CD4-positive, CD25-positive, alpha-beta regulatory T cell (primary cell): ENCODE data around the gene PPP3CA. TPM values are rescaled to one million over a fixed set of nuclear protein-coding genes. Genes with fewer than 3 reads are reported as not detected.

Experiments used
- ATAC-seq, 2 donors: fragments of 150-1000 bp; cut with Tn5 transposase; one replicate each; pipeline ENCODE4 v1.10.0; 2021; ENCODE audit warnings: low read depth in 2 of 2, moderate number of reproducible peaks in 2 of 2, moderate library complexity in 1 of 2
- DNase-seq, 3 donors: peaks; one replicate each; pipeline versions ENCODE4 v3.0.0 to v3.0.0-alpha.2; 2012 to 2022; ENCODE audit warnings: mixed read lengths in 1 of 3
- H3K27ac ChIP-seq: one replicate; pipeline ENCODE4 v1.7.0; 2013; ENCODE audit warnings: mild to moderate bottlenecking, low read length; ENCODE audit not compliant: insufficient read depth, poor library complexity, severe bottlenecking
- H3K27me3 ChIP-seq: one replicate; pipeline ENCODE4 v1.7.0; 2013; ENCODE audit warnings: low read length; ENCODE audit not compliant: control insufficient read depth, insufficient read depth
- H3K36me3 ChIP-seq: one replicate; pipeline ENCODE4 v1.7.0; 2013; ENCODE audit warnings: mild to moderate bottlenecking, low read length, moderate library complexity; ENCODE audit not compliant: control insufficient read depth, insufficient read depth
- H3K4me1 ChIP-seq: 2 replicates; pipeline ENCODE4 v1.7.0; 2013; ENCODE audit warnings: mild to moderate bottlenecking, low read length; ENCODE audit not compliant: insufficient read depth, control insufficient read depth, poor library complexity, severe bottlenecking
- H3K4me3 ChIP-seq: one replicate; pipeline ENCODE4 v1.7.0; 2013; ENCODE audit warnings: low read depth, mild to moderate bottlenecking, low read length, moderate library complexity
- H3K9me3 ChIP-seq, 2 experiments: 1 replicate in 1 of 2; 2 replicates in 1 of 2; pipeline ENCODE4 v1.7.0; 2013; ENCODE audit warnings: low read length in 2 of 2, mild to moderate bottlenecking in 1 of 2, moderate library complexity in 1 of 2; ENCODE audit not compliant: control insufficient read depth in 2 of 2
- H3K27ac Mint-ChIP-seq, 3 donors: one replicate each; pipeline ENCODE4 v1.8.0; 2020 to 2022; ENCODE audit warnings: mild to moderate bottlenecking in 3 of 3, mixed read lengths in 3 of 3, moderate library complexity in 2 of 3
- H3K27me3 Mint-ChIP-seq: one replicate; pipeline ENCODE4 v1.8.0; 2022; ENCODE audit warnings: mild to moderate bottlenecking, mixed read lengths
- H3K36me3 Mint-ChIP-seq: one replicate; pipeline ENCODE4 v1.8.0; 2020; ENCODE audit warnings: mixed read lengths
- H3K4me1 Mint-ChIP-seq, 4 donors: one replicate each; pipeline ENCODE4 v1.8.0; 2020 to 2022; ENCODE audit warnings: mixed read lengths in 4 of 4, mild to moderate bottlenecking in 1 of 4
- H3K4me3 Mint-ChIP-seq, 4 donors: one replicate each; pipeline ENCODE4 v1.8.0; 2020 to 2022; ENCODE audit warnings: mild to moderate bottlenecking in 4 of 4, mixed read lengths in 4 of 4, moderate library complexity in 3 of 4
- H3K9me3 Mint-ChIP-seq, 7 donors: one replicate each; pipeline ENCODE4 v1.8.0; 2020 to 2022; ENCODE audit warnings: mixed read lengths in 7 of 7, mild to moderate bottlenecking in 3 of 7, moderate library complexity in 2 of 7
- polyA plus RNA-seq, 4 donors: library from polyadenylated mRNA; unstranded; fragments of 300-500 nt; fragmentation: Illumina TruSeq; gene quantifications; one replicate each; pipeline ENCODE4 v1.2.3, GENCODE V29; 2021
- total RNA-seq: library from RNA; stranded (reverse); gene quantifications from one replicate; pipeline ENCODE4 v1.2.3, GENCODE V29; 2022

Gene PPP3CA
- total and polyA plus RNA-seq, 5 donors from 2014 or later: 5.2 to 31.1 (median 6.7) TPM

DNA sequence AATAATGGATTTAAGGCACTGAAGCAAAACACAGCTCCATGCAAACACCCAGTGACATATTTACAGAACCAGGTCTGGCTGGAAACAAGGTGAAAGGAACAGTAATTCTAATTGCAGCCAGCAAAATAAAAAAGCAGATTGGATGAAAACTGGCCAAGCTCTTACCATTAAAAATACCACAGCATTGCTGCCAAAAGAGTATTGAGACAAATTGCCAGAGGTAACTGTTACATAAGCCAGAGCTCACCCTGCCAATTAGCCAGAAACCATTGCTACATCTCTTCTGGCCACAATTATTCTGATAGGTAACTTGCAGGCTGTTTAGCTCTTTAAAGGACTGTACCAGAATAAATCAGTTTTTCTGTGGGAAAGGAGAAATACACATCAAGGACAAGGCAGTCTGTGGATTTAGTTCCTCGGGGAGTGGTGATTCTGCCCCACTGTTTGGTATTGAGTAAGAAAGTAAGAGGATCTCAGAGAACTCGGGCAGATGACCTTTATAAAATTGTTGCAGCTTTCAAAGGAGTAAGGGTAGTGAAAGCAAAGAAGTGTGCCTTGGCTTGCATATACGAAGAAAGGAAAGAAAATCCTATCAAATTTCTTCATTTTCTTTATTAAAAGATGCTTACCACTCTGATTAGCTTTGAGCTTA is 369.5 kb downstream of the PPP3CA start:
- Histone ChIP-seq H3K27ac (no peak overlapping the region), H3K36me3 (no peaks in the 10 kb centered on the region), H3K4me1 (no peaks in the 10 kb centered on the region), H3K9me3 (no peaks in the 10 kb centered on the region), H3K4me3 (no peak overlapping the region), H3K27me3 (no peaks in the 10 kb centered on the region)
- Mint-ChIP-seq H3K4me3 (no peak overlapping the region), H3K27ac (no peak overlapping the region), H3K27me3 (peaks cover 4% of the 10 kb centered on the region), H3K9me3 (peaks cover 0 to 3% (median 0%) of the 10 kb centered on the region in 7 donors), H3K4me1 (peaks cover 0 to 4% (median 0%) of the 10 kb centered on the region in 4 donors), H3K36me3 (no peaks in the 10 kb centered on the region)
- DNase-seq: no peak
- no peak for ATAC-seq

DNA sequence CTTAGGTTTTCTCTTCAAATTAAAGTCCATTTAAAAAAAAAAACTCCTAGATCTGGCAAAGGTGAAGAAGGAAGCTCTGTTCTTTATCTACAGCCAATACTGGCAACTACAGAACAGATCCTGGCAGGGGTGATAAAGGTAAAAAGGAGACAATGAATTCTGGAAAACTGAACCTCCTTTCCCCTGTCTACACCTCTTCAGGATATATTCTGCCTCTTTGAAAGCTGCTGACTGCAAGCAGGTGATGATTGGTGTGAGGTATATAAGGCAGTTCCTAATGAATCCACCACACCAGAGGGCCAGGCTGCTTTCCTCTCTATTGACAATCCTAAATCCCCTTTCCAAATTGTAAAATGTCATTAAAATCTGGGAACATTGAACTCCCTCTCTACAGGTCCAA is 370.1 kb downstream of the PPP3CA start:
- peaks cover 4% of the 10 kb centered on the region for H3K27me3 Mint-ChIP-seq
- Histone ChIP-seq H3K4me1 (no peaks in the 10 kb centered on the region), H3K27ac (no peak overlapping the region), H3K27me3 (no peaks in the 10 kb centered on the region), H3K36me3 (no peaks in the 10 kb centered on the region), H3K9me3 (no peaks in the 10 kb centered on the region), H3K4me3 (no peak overlapping the region)
- ATAC-seq (no peak), DNase-seq (no peak)
- H3K36me3 Mint-ChIP-seq: no peaks in the 10 kb centered on the region
- peaks cover 0 to 4% (median 0%) of the 10 kb centered on the region in 4 donors for H3K4me1 Mint-ChIP-seq
- H3K9me3 Mint-ChIP-seq: peaks cover 0 to 2% (median 0%) of the 10 kb centered on the region in 7 donors
- H3K27ac Mint-ChIP-seq: no peak overlapping the region
- H3K4me3 Mint-ChIP-seq: no peak overlapping the region
